ENCODE measurements around the gene FMO5. TPM values are rescaled to one million over a fixed set of nuclear protein-coding genes. Genes with fewer than 3 reads are reported as not detected.
A peak's percentile ranks its signal among the peaks of the same experiment; 100 is the strongest.

FMO5 gene
- total RNA-seq, 1 experiment from 2014 or later: 2.0 TPM

DNA sequence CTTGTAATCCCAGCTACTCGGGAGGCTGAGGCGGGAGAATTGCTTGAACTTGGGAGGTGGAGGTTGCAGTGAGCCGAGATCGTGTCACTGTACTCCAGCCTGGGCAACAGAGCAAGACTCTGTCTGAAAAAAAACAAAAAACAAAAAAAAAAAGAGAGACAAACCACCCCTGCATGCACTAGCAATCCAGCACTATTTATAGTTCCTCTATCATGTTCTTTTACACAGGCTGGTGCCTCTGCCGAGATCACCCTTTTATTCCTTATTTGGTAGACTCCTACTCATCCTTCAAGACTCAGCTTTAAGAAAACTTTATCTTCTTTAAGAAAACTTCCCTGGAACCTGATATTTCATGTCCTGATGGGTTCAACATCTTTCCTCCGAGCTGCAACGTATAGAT lies 10.8 kb downstream of the FMO5 start:
- H3K36me3 ChIP-seq (ENCODE audit: control insufficient read depth, insufficient read depth, low read length): peaks cover 2% of the 10 kb centered on the region; the same call in 1 of the 2 replicates
- ChIA-PET POLR2A (no interaction called here), CTCF (no interaction called here)
- H3K4me3 ChIP-seq (ENCODE audit: low read depth, low read length): no peak overlapping the region
- no peaks in the 10 kb centered on the region for H3K27me3 ChIP-seq (replicated peaks; ENCODE audit: control insufficient read depth, insufficient read depth, low read length)
- BruUV-seq (replicated peaks): no TSS peak
- peaks cover 51% of the 10 kb centered on the region for H3K4me1 ChIP-seq
- H3K9me3 Mint-ChIP-seq (ENCODE audit: unreplicated experiment): no peaks in the 10 kb centered on the region
- no peaks in the 10 kb centered on the region for H3K36me3 Mint-ChIP-seq (ENCODE audit: insufficient read depth, unreplicated experiment)
- intact Hi-C loops (cut with micrococcal nuclease; ENCODE audit: unreplicated experiment): no loop called here
- no peak for DNase-seq
- no peak overlapping the region for H3K4me3 Mint-ChIP-seq (ENCODE audit: unreplicated experiment)
- no peaks in the 10 kb centered on the region for H3K27me3 Mint-ChIP-seq (ENCODE audit: insufficient read depth, unreplicated experiment)
- H3K4me1 Mint-ChIP-seq (ENCODE audit: low read depth, unreplicated experiment): peaks cover 42% of the 10 kb centered on the region
- H3K27ac Mint-ChIP-seq (ENCODE audit: unreplicated experiment): no peak overlapping the region
- no peaks in the 10 kb centered on the region for H3K9me3 ChIP-seq
- TF ChIP-seq, protein P1, sequence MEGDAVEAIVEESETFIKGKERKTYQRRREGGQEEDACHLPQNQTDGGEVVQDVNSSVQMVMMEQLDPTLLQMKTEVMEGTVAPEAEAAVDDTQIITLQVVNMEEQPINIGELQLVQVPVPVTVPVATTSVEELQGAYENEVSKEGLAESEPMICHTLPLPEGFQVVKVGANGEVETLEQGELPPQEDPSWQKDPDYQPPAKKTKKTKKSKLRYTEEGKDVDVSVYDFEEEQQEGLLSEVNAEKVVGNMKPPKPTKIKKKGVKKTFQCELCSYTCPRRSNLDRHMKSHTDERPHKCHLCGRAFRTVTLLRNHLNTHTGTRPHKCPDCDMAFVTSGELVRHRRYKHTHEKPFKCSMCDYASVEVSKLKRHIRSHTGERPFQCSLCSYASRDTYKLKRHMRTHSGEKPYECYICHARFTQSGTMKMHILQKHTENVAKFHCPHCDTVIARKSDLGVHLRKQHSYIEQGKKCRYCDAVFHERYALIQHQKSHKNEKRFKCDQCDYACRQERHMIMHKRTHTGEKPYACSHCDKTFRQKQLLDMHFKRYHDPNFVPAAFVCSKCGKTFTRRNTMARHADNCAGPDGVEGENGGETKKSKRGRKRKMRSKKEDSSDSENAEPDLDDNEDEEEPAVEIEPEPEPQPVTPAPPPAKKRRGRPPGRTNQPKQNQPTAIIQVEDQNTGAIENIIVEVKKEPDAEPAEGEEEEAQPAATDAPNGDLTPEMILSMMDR (IDR thresholded peaks at IDR 0.05; ENCODE audit: insufficient read depth in 1 of 2, low read depth in 1 of 2, low read length in 1 of 2, severe bottlenecking in 1 of 2, unreplicated experiment in 1 of 2): no peak

DNA sequence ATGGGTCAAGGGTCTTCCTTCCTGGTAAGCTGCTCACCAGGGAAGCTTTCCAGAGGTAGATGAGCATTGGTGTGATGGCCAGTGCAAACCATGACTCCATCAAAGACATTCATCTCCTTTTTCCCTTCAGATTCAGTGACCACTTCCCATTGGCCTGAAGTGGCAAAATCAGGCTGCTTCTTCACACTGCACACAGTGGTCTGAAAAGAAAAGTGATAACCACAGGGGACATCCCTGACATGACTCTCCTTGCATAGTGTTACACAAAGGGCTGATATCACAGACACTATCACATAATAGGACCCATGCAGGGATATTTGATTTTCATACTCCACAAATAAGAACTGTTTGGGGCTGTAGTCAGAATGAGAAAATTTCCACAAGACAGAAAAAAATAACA lies 11.9 kb downstream of the FMO5 start:
- BruUV-seq (replicated peaks): no TSS peak

DNA sequence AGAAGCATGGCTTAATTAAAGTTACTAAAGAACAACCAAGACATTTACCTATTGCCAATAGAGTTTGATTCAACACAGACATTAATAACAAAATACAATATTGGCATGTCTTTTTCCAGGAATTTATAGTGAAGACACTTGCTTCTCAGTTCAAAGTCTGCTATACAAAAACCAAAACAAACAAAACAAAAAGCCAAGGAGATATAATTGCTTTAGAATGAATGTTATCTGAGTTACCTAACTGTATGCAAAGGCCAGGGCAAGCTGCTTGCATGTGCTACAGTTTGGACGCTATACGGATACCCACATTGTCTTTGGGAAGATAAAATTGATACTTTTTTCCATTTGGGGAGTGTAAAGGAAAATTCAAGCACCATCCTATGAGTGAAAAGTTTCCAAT lies 13.6 kb downstream of the FMO5 start:
- no TSS peak for BruUV-seq (replicated peaks)
- Mint-ChIP-seq H3K27ac (ENCODE audit: unreplicated experiment) (peak overlapping the region; percentile 42), H3K36me3 (ENCODE audit: insufficient read depth, unreplicated experiment) (no peaks in the 10 kb centered on the region), H3K9me3 (ENCODE audit: unreplicated experiment) (no peaks in the 10 kb centered on the region), H3K4me3 (ENCODE audit: unreplicated experiment) (no peak overlapping the region), H3K27me3 (ENCODE audit: insufficient read depth, unreplicated experiment) (no peaks in the 10 kb centered on the region), H3K4me1 (ENCODE audit: low read depth, unreplicated experiment) (peaks cover 42% of the 10 kb centered on the region)
- Histone ChIP-seq H3K4me3 (ENCODE audit: low read depth, low read length) (no peak overlapping the region), H3K36me3 (ENCODE audit: control insufficient read depth, insufficient read depth, low read length) (peaks cover 2% of the 10 kb centered on the region; the same call in 1 of the 2 replicates), H3K27me3 (replicated peaks; ENCODE audit: control insufficient read depth, insufficient read depth, low read length) (no peaks in the 10 kb centered on the region), H3K9me3 (no peaks in the 10 kb centered on the region), H3K4me1 (peaks cover 51% of the 10 kb centered on the region)
- ChIA-PET POLR2A (no interaction called here), CTCF (interaction anchor here (1.7 kb wide), 1 partner anchor 31 kb away, joined by 4 read pairs; the partner anchor contains the start of gene CHD1L)
- TF ChIP-seq, protein P1 (IDR thresholded peaks at IDR 0.05; ENCODE audit: insufficient read depth in 1 of 2, low read depth in 1 of 2, low read length in 1 of 2, severe bottlenecking in 1 of 2, unreplicated experiment in 1 of 2): no peak
- no peak for DNase-seq
- intact Hi-C loops (cut with micrococcal nuclease; ENCODE audit: unreplicated experiment): loop anchor here (2.0 kb wide), 1 partner anchor 27 kb away; no protein-coding TSS in a partner anchor

More for the DNA sequence above, 11.9 kb downstream of the FMO5 start:
- Histone ChIP-seq H3K9me3 (no peaks in the 10 kb centered on the region), H3K4me3 (ENCODE audit: low read depth, low read length) (no peak overlapping the region), H3K36me3 (ENCODE audit: control insufficient read depth, insufficient read depth, low read length) (peaks cover 2% of the 10 kb centered on the region; the same call in 1 of the 2 replicates), H3K4me1 (peaks cover 51% of the 10 kb centered on the region), H3K27me3 (replicated peaks; ENCODE audit: control insufficient read depth, insufficient read depth, low read length) (no peaks in the 10 kb centered on the region)
- ChIA-PET CTCF (no interaction called here), POLR2A (no interaction called here)
- H3K9me3 Mint-ChIP-seq (ENCODE audit: unreplicated experiment): no peaks in the 10 kb centered on the region
- TF ChIP-seq, protein P1 (IDR thresholded peaks at IDR 0.05; ENCODE audit: insufficient read depth in 1 of 2, low read depth in 1 of 2, low read length in 1 of 2, severe bottlenecking in 1 of 2, unreplicated experiment in 1 of 2): no peak
- H3K4me1 Mint-ChIP-seq (ENCODE audit: low read depth, unreplicated experiment): peaks cover 42% of the 10 kb centered on the region
- H3K4me3 Mint-ChIP-seq (ENCODE audit: unreplicated experiment): no peak overlapping the region
- no peaks in the 10 kb centered on the region for H3K27me3 Mint-ChIP-seq (ENCODE audit: insufficient read depth, unreplicated experiment)
- DNase-seq: no peak
- intact Hi-C loops (cut with micrococcal nuclease; ENCODE audit: unreplicated experiment): no loop called here
- H3K27ac Mint-ChIP-seq (ENCODE audit: unreplicated experiment): peak overlapping the region; percentile 42
- H3K36me3 Mint-ChIP-seq (ENCODE audit: insufficient read depth, unreplicated experiment): no peaks in the 10 kb centered on the region

All from Caco-2 (cell line).